Measurements from ENCODE around the gene KCNQ5. TPM values are rescaled to one million over a fixed set of nuclear protein-coding genes. Genes with fewer than 3 reads are reported as not detected.

KCNQ5 gene
- total RNA-seq, 1 experiment from 2014 or later = 0.31 TPM

DNA sequence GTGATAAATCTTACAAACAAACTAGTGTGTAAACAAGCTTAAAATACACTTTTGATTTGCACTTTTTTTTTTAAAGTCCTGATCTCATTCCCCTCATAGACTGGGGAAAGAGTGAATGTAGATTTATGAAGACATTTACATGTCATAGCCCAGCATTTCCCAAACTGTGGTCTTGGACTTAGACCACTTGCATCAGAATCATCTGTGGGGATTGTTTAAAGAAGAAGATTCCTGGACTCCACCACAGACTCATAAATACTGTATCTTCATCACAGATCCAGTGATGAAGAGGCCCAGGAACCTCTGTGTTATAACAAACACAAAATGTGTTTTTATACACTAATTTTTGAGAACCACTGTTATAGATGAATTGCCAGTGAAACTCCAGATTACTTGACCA, 99.5 kb downstream of the KCNQ5 start:
- Histone ChIP-seq H3K4me3 (ENCODE audit: insufficient read depth, low read depth, low read length) (no peak overlapping the region), H3K27me3 (ENCODE audit: control insufficient read depth, insufficient read depth, low read length) (no peaks in the 10 kb centered on the region), H3K36me3 (replicated peaks; ENCODE audit: control insufficient read depth, insufficient read depth, low read length) (no peaks in the 10 kb centered on the region)
- no peak for DNase-seq

DNA sequence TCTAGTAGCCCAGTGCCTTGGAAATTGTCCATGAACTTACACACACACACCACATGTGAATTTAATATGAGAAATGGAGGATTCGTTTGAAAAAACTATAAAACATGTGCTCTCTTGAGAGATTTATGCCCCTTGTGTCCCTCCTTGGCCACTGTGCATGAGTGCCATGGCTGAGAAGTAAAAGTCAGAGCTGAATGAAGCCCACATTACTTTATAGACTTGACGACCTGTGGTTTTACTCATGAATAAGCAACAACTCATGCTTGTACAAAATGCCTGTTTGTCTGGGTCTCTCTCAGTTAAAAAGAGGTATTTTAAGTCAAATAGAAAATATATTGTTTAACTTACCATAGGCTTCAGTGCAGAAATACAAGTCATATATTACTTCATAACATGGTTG, 102.7 kb downstream of the KCNQ5 start:
- no peak for DNase-seq
- no peak overlapping the region for H3K4me3 ChIP-seq (ENCODE audit: insufficient read depth, low read depth, low read length)

DNA sequence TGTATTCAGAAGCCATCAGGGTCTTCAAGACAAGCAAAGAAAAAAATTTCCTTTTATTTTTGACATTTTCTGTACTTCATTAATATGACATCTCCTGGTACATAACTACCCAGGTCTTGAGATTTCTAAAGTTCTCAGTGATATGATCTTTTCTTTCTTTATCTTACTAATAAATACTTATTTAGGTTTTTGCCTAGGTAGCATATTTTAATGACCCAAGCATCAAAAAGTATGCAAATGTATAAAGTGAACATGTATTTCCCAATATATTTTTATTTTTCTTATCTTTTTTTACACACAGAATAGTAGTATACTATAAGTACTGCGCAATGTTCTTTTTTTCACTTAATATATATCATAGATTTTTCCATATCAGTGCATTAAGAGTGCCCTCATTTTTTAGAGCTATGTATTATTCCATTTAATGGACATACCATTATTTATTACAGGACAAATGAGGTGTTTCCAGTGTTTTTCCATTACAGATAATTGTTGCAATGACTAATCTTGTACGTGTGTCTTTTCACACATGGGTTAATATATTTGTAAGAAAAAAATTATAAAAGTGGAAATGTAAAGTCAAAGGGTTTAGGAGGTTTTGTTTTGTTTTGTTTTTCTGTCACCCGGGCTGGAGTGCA, 107.0 kb downstream of the KCNQ5 start:
- no peak overlapping the region for H3K4me3 ChIP-seq (ENCODE audit: insufficient read depth, low read depth, low read length)
- DNase-seq = no peak
- H3K27me3 ChIP-seq (ENCODE audit: control insufficient read depth, insufficient read depth, low read length) = no peaks in the 10 kb centered on the region
- H3K36me3 ChIP-seq (replicated peaks; ENCODE audit: control insufficient read depth, insufficient read depth, low read length) = no peaks in the 10 kb centered on the region

More for the DNA sequence above, 102.7 kb downstream of the KCNQ5 start:
- Histone ChIP-seq H3K36me3 (replicated peaks; ENCODE audit: control insufficient read depth, insufficient read depth, low read length) (no peaks in the 10 kb centered on the region), H3K27me3 (ENCODE audit: control insufficient read depth, insufficient read depth, low read length) (no peaks in the 10 kb centered on the region)

DNA sequence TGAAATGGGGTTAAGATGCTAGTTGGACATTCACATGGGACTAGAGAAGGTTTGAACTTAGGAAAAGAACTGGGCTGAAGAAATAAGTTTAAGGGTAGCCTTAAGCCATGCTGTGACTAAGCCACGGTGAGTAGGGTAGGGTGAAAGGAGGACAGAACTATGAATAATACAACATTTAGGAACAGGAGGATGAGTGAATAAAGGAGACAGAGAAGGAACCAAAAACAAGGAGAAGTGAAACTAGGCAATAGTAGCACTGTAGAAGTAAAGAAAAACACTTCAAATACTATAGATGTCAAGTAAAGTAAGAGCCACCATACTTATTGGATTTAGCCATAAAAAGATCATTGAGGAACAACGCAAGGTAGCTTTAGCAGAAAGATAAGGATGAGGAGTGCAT, 111.2 kb downstream of the KCNQ5 start:
- Histone ChIP-seq H3K4me3 (ENCODE audit: insufficient read depth, low read depth, low read length) (no peak overlapping the region), H3K27me3 (ENCODE audit: control insufficient read depth, insufficient read depth, low read length) (no peaks in the 10 kb centered on the region), H3K36me3 (replicated peaks; ENCODE audit: control insufficient read depth, insufficient read depth, low read length) (no peaks in the 10 kb centered on the region)
- DNase-seq = no peak

DNA sequence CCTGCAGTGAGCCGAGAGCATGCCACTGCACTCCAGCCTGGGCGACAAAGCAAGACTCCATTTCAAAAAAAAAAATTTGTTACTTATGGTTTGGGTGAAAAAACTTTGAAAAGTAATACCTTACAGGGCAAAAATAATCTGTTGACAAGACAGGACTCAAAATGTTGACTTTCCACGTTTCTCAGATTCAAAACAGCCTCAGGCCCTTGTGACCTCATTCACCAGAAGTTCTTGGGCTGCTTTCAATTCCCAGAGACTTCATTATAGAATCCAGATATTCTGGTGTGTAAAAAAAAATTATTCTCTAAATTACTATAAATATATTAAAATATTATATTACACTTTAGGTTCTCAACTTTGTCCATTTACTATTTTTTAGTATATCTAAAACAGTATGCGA, 116.2 kb downstream of the KCNQ5 start:
- no peak overlapping the region for H3K4me3 ChIP-seq (ENCODE audit: insufficient read depth, low read depth, low read length)
- DNase-seq = no peak
- H3K36me3 ChIP-seq (replicated peaks; ENCODE audit: control insufficient read depth, insufficient read depth, low read length) = no peaks in the 10 kb centered on the region
- H3K27me3 ChIP-seq (ENCODE audit: control insufficient read depth, insufficient read depth, low read length) = no peaks in the 10 kb centered on the region

DNA sequence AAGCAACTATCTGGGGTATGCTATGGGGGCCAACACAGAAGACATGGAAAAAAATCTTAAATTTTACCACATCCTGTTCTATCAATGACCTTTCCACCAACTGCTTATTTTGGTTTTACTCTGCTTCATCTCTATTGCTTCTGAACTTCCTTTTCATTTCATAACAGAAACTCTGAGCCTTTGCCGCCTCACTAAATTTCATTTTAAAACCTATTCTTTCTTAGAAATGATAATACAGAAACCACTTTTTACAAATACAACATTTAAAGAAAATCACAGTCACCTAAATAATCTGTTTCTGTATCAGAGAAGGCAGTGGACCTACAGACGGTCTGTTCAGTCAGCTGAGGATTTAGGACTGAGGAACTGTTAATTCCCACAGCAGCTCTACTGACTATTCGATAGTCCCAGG, 117.5 kb downstream of the KCNQ5 start:
- H3K4me3 ChIP-seq (ENCODE audit: insufficient read depth, low read depth, low read length) = no peak overlapping the region
- DNase-seq = no peak
- no peaks in the 10 kb centered on the region for H3K36me3 ChIP-seq (replicated peaks; ENCODE audit: control insufficient read depth, insufficient read depth, low read length)
- no peaks in the 10 kb centered on the region for H3K27me3 ChIP-seq (ENCODE audit: control insufficient read depth, insufficient read depth, low read length)

DNA sequence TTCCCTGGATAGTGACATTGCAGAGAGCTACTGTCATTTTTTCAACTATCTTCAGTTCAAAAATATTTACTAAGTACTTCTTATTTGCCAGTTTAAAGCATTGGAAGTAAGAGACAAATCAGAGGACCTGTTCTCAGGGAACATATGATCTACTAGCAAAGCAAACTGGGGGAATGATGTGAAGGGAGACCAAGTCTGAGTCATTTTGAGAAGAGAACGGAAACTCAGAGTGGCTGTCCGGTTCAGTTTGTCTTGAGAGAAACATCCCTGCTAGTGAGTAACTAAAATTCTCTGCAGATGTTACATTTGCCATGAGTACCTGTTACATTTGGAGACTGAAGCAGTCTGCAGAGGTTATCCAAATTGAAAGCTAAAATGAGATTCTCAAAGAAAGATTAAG, 118.3 kb downstream of the KCNQ5 start:
- Histone ChIP-seq H3K36me3 (replicated peaks; ENCODE audit: control insufficient read depth, insufficient read depth, low read length) (no peaks in the 10 kb centered on the region), H3K27me3 (ENCODE audit: control insufficient read depth, insufficient read depth, low read length) (no peaks in the 10 kb centered on the region), H3K4me3 (ENCODE audit: insufficient read depth, low read depth, low read length) (no peak overlapping the region)
- no peak for DNase-seq

DNA sequence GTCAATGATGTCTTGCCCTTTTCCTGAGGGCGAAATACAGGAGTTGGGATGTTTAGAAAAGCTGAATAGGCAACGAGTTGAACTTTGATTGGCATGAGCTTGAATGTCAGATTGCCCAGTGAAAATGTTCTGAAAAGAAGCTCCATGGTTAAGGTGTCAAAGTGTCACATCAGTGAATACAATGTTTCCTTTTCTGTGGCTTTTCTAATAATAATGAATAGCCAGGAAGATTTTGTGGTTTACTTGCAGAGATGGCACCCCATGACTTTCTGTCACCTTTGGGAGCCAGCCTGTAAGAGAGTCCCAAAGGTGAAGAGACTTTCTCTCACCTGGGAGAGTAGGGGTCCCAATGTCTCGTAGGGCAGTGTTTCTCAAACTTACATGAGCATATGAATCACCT, 119.2 kb downstream of the KCNQ5 start:
- DNase-seq = no peak
- Histone ChIP-seq H3K36me3 (replicated peaks; ENCODE audit: control insufficient read depth, insufficient read depth, low read length) (no peaks in the 10 kb centered on the region), H3K4me3 (ENCODE audit: insufficient read depth, low read depth, low read length) (no peak overlapping the region)

DNA sequence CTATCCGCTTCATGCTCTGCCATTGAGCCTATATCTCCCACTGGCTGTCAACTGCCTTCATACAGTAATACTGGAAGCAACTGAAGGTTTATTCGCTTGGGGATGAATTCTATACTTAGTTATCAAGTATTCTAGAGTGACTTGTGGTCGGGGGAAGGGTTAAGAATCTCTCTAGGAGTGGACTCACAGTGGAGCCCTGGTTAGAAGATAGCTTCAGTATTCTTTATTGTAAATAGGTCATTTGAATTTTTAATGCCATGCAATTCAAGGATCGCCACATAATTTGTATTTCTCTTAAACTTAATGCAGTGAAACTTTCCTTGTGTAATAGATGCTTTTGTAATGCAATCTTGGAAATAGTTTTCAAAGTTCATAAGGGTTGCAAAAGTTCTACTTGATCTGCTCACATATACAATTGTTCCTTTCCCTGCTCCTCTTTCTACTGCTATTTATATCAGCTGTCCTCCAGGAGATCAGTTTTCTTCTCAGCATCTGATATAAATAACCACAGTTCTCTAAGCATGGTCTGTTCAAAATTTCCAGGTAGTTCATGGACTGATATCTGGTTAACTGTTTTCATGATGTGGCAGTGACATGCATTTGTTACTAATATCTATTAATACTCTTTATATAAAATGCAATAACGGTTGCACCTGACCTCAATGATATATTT, 120.3 kb downstream of the KCNQ5 start:
- DNase-seq = no peak
- Histone ChIP-seq H3K4me3 (ENCODE audit: insufficient read depth, low read depth, low read length) (no peak overlapping the region), H3K27me3 (ENCODE audit: control insufficient read depth, insufficient read depth, low read length) (no peaks in the 10 kb centered on the region), H3K36me3 (replicated peaks; ENCODE audit: control insufficient read depth, insufficient read depth, low read length) (no peaks in the 10 kb centered on the region)

More for the DNA sequence above, 119.2 kb downstream of the KCNQ5 start:
- H3K27me3 ChIP-seq (ENCODE audit: control insufficient read depth, insufficient read depth, low read length) = no peaks in the 10 kb centered on the region

DNA sequence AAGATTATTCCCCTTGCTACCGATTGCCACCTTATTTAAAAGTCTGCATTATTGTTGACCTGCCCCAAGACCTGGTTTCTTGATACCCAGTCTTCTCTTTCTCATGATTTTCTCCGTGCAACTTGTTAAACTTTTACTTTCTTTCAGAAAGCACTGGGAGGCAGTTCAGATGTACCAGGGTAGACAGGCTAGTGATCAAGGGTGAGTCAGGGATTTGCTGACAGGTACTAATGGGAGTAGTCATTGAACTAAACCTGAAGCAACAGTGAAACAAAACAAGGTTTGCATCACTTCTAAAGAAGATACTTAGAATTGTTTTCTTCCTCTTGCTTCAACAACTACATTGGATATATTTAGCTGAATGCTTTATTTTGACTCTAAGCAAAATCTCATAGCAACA, 124.4 kb downstream of the KCNQ5 start:
- DNase-seq = no peak
- H3K27me3 ChIP-seq (ENCODE audit: control insufficient read depth, insufficient read depth, low read length) = no peaks in the 10 kb centered on the region; the same call in 1 of the 2 replicates
- no peak overlapping the region for H3K4me3 ChIP-seq (ENCODE audit: insufficient read depth, low read depth, low read length)
- H3K36me3 ChIP-seq (replicated peaks; ENCODE audit: control insufficient read depth, insufficient read depth, low read length) = no peaks in the 10 kb centered on the region

DNA sequence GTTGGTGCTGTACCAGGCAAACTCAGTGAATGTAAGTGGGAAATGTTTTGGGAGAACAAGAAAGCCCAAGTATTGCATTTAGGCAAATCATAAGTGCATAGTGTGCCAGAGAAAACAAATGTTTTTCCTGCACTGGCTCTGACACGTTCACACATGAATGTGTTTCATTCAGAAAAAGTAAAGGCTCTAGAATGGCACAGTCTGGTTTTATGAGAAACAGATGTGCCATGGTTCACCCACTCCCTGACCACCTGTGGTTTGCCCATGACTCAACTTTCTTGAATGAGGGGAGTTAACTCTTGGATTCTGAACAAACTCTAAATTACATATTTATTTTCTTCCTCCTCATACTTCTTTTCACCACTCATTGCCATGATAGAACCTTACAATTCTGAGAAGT, 126.9 kb downstream of the KCNQ5 start:
- H3K4me3 ChIP-seq (ENCODE audit: insufficient read depth, low read depth, low read length) = no peak overlapping the region
- no peaks in the 10 kb centered on the region for H3K36me3 ChIP-seq (replicated peaks; ENCODE audit: control insufficient read depth, insufficient read depth, low read length)
- DNase-seq = no peak
- H3K27me3 ChIP-seq (ENCODE audit: control insufficient read depth, insufficient read depth, low read length) = no peaks in the 10 kb centered on the region; the same call in 1 of the 2 replicates

DNA sequence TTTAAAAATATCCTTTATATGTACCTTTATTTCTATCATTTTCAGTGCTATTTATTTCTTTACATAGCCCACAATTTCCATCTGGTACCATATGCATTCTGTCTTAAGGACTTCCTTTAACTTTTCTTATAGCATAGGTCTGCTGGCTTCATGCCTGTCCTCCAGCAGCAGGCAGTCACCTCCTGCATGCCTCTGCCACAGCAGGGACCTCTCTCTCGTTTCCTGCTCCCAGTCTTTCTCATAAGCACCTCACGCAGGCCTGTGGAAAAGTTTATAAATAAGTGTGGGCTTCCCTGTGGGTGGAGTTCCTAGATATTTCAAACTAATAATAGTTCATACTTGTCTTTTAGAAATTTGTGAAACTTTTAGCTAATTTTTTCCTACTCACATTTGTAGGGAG, 133.9 kb downstream of the KCNQ5 start:
- H3K36me3 ChIP-seq (replicated peaks; ENCODE audit: control insufficient read depth, insufficient read depth, low read length) = no peaks in the 10 kb centered on the region
- DNase-seq = no peak
- no peaks in the 10 kb centered on the region for H3K27me3 ChIP-seq (ENCODE audit: control insufficient read depth, insufficient read depth, low read length)
- H3K4me3 ChIP-seq (ENCODE audit: insufficient read depth, low read depth, low read length) = no peak overlapping the region

DNA sequence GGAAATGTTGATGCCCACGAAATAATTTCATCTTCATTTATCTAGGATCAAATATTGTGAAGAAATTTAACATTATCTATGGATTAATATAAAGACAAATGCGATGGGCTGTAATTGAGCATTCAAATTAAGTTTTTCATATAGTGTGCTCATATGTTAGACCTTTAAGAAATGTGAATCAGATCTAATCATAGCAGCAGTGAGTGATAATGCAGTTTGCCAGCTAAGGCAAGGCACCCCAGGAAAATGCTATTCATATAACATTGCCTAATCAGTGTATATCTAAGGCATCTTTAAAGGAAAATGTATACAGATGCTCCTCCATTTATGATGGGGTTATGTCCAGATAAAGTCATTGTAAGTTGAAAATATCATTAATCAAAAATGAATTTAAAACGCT, 135.2 kb downstream of the KCNQ5 start:
- Histone ChIP-seq H3K36me3 (replicated peaks; ENCODE audit: control insufficient read depth, insufficient read depth, low read length) (no peaks in the 10 kb centered on the region), H3K4me3 (ENCODE audit: insufficient read depth, low read depth, low read length) (no peak overlapping the region), H3K27me3 (ENCODE audit: control insufficient read depth, insufficient read depth, low read length) (no peaks in the 10 kb centered on the region)
- no peak for DNase-seq

DNA sequence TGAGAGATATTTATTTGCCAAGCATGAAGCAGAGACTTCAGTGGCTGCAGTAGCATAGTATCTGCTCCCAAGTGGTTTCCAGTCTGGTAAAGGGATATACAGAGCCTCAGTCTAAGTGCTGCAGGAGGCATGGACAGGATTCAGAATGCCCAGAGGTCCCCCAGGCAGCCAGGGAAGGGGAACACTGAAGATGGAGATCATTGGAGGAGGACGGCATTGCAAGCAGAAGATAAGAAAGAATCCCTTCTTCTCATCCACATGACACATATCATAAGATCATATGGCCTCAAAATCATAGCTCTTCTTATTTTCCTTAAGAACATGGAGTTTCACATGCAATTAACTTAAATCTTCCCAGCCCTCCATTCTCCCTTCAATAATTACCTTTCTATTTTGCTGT, 136.1 kb downstream of the KCNQ5 start:
- no peaks in the 10 kb centered on the region for H3K27me3 ChIP-seq (ENCODE audit: control insufficient read depth, insufficient read depth, low read length)
- no peak overlapping the region for H3K4me3 ChIP-seq (ENCODE audit: insufficient read depth, low read depth, low read length)
- DNase-seq = no peak
- no peaks in the 10 kb centered on the region for H3K36me3 ChIP-seq (replicated peaks; ENCODE audit: control insufficient read depth, insufficient read depth, low read length)

DNA sequence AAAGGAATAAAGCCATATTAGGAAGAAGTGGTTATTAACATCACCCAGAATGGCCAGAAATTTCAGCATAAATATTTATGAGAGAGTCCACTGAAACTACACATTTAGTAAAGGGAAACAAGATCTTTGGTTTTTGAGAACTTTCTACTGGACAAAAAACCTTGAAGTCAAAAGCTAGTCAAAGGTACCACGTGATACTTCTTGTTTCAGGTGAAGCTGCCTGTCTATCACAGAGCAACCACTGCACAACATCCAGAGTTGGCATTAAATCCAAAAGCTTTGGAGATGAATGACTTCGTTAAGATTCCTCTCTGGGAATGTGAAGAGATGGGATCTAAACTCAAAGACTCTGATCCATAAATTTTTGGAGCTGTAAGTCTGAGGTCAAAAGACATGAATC, 137.0 kb downstream of the KCNQ5 start:
- Histone ChIP-seq H3K27me3 (ENCODE audit: control insufficient read depth, insufficient read depth, low read length) (no peaks in the 10 kb centered on the region), H3K4me3 (ENCODE audit: insufficient read depth, low read depth, low read length) (no peak overlapping the region), H3K36me3 (replicated peaks; ENCODE audit: control insufficient read depth, insufficient read depth, low read length) (no peaks in the 10 kb centered on the region)
- no peak for DNase-seq

Data from H7 (cell line).